HEK293 (cell line): ENCODE measurements around the gene NLK.
A peak's percentile ranks its signal among the peaks of the same experiment; 100 is the strongest.
"Not testable (repeated sequence)": the region's sequence is repeated elsewhere in the genome, so short reads cannot be mapped to it uniquely, and the experiment has no call there.

Experiments
- CTCF ChIA-PET: fragments of 350-600 bp; formaldehyde crosslinking; extraction: SDS; loops from one replicate; lab custom pipeline; 2021; ENCODE audit warnings: antibody characterized with exemption; lab: Yijun Ruan, JAX
- POLR2A ChIA-PET: fragments of 300-600 bp; formaldehyde crosslinking; extraction: SDS; loops from one replicate; lab custom pipeline; 2020; ENCODE audit warnings: antibody characterized with exemption, inconsistent platforms; lab: Yijun Ruan, JAX
- H3K27ac ChIP-seq: fragments of 200-500 bp; sonication (Bioruptor generic); 2 replicates; pipeline ENCODE4 v1.5.1; 2014; ENCODE audit warnings: low read depth, low read length, control low read depth, inconsistent platforms; ENCODE audit errors: extremely low read depth
- H3K36me3 ChIP-seq, 2 experiments: fragments of 200-500 bp in 1 of 2; sonication (Bioruptor generic) in 1 of 2; 1 replicate in 1 of 2; 2 replicates in 1 of 2; pipeline ENCODE4 v1.5.1; 2014 to 2017; ENCODE audit warnings: inconsistent platforms in 2 of 2, low read length in 2 of 2; ENCODE audit not compliant: control insufficient read depth in 2 of 2, insufficient read depth in 1 of 2
- H3K4me1 ChIP-seq: fragments of 200-500 bp; sonication (Bioruptor generic); 2 replicates; pipeline ENCODE4 v1.5.1; 2014; ENCODE audit warnings: mild to moderate bottlenecking, low read length, inconsistent platforms; ENCODE audit not compliant: control insufficient read depth, insufficient read depth
- H3K4me3 ChIP-seq: 2 replicates; pipeline ENCODE4 v1.5.1; 2011; ENCODE audit warnings: low read depth, mild to moderate bottlenecking, control low read depth, low read length, moderate library complexity
- H3K9me3 ChIP-seq: fragments of 200-500 bp; sonication (Bioruptor generic); 2 replicates; pipeline ENCODE4 v1.5.1; 2014; ENCODE audit warnings: low read depth, low read length, inconsistent platforms; ENCODE audit not compliant: control insufficient read depth, insufficient read depth
- IKZF3 ChIP-seq: fragments of 450-650 bp; IDR thresholded peaks from 2 replicates; pipeline ENCODE4 v1.5.0; 2018; ENCODE audit warnings: missing biosample characterization, mild to moderate bottlenecking, missing genetic modification characterization, moderate library complexity
- SCRT2 ChIP-seq: fragments of 450-650 bp; formaldehyde crosslinking; IDR thresholded peaks from 2 replicates; pipeline ENCODE4 v1.5.1; 2016; ENCODE audit warnings: missing biosample characterization, missing genetic modification characterization
- ZFHX2 ChIP-seq: fragments of 450-650 bp; formaldehyde crosslinking; conservative IDR thresholded peaks from 2 replicates; pipeline ENCODE4 v1.5.1; 2016; ENCODE audit warnings: missing biosample characterization, missing genetic modification characterization
- ZNF335 ChIP-seq: fragments of 450-650 bp; formaldehyde crosslinking; conservative IDR thresholded peaks from 2 replicates; pipeline ENCODE4 v1.5.1; 2016; ENCODE audit warnings: missing biosample characterization, missing genetic modification characterization
- ZNF366 ChIP-seq: fragments of 450-650 bp; formaldehyde crosslinking; conservative IDR thresholded peaks from 2 replicates; pipeline ENCODE4 v1.5.1; 2016; ENCODE audit warnings: missing biosample characterization, missing genetic modification characterization
- ZNF394 ChIP-seq: fragments of 450-650 bp; formaldehyde crosslinking; IDR thresholded peaks from 2 replicates; pipeline ENCODE4 v1.5.1; 2016; ENCODE audit warnings: missing biosample characterization, missing genetic modification characterization, mild to moderate bottlenecking, moderate library complexity, borderline replicate concordance
- ZNF529 ChIP-seq: fragments of 450-650 bp; formaldehyde crosslinking; IDR thresholded peaks from 2 replicates; pipeline ENCODE4 v1.5.1; 2017; ENCODE audit warnings: missing genetic modification characterization, missing biosample characterization; ENCODE audit not compliant: insufficient replicate concordance
- ZNF654 ChIP-seq: fragments of 450-650 bp; formaldehyde crosslinking; IDR thresholded peaks from 2 replicates; pipeline ENCODE4 v1.5.1; 2016; ENCODE audit warnings: low read depth, missing biosample characterization, missing genetic modification characterization
- ZNF660 ChIP-seq: fragments of 450-650 bp; IDR thresholded peaks from 2 replicates; pipeline ENCODE4 v1.5.1; 2018; ENCODE audit warnings: missing biosample characterization, mild to moderate bottlenecking, missing genetic modification characterization
- ZXDB ChIP-seq: fragments of 450-650 bp; formaldehyde crosslinking; IDR thresholded peaks from 2 replicates; pipeline ENCODE4 v1.5.1; 2016; ENCODE audit warnings: missing biosample characterization, missing genetic modification characterization
- TF ChIP-seq, protein P1 (sequence below): fragments of 450-650 bp; formaldehyde crosslinking; IDR thresholded peaks from 2 replicates; pipeline ENCODE4 v1.5.1; 2016; ENCODE audit warnings: missing biosample characterization, missing genetic modification characterization
- TF ChIP-seq, protein P2 (sequence below): fragments of 450-650 bp; formaldehyde crosslinking; conservative IDR thresholded peaks from 2 replicates; pipeline ENCODE4 v1.5.1; 2016; ENCODE audit warnings: low read depth, missing biosample characterization, missing genetic modification characterization
- TF ChIP-seq, protein P3 (sequence below): fragments of 450-650 bp; formaldehyde crosslinking; IDR thresholded peaks from 2 replicates; pipeline ENCODE4 v1.5.1; 2016; ENCODE audit warnings: missing biosample characterization, missing genetic modification characterization

NLK gene

DNA sequence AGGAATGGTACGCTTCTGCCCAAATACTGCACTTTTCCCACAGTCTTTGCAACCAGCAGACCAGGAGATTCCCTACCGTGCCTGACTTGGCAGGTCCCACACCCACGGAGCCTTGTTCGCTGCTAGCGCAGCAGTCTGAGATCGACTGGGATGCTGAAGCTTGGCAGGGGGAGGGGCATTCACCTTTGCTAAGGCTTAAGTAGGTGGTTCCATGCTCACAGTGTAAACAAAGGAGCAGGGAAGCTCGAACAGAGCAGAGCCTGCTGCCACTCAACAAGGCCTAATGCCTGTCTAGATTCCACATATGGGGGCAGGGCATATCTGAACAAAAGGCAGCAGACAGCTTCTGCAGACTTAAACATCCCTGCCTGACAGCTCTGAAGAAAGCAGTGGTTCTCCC lies 169.3 kb downstream of the NLK start:
- POLR2A ChIA-PET: no interaction called here
- TF ChIP-seq, protein P1, sequence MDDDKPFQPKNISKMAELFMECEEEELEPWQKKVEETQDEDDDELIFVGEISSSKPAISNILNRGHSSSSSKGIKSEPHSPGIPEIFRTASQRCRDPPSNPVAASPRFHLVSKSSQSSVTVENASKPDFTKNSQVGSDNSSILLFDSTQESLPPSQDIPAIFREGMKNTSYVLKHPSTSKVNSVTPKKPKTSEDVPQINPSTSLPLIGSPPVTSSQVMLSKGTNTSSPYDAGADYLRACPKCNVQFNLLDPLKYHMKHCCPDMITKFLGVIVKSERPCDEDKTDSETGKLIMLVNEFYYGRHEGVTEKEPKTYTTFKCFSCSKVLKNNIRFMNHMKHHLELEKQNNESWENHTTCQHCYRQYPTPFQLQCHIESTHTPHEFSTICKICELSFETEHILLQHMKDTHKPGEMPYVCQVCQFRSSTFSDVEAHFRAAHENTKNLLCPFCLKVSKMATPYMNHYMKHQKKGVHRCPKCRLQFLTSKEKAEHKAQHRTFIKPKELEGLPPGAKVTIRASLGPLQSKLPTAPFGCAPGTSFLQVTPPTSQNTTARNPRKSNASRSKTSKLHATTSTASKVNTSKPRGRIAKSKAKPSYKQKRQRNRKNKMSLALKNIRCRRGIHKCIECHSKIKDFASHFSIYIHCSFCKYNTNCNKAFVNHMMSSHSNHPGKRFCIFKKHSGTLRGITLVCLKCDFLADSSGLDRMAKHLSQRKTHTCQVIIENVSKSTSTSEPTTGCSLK (tag by site-specific recombination): no peak
- TF ChIP-seq, protein P2, sequence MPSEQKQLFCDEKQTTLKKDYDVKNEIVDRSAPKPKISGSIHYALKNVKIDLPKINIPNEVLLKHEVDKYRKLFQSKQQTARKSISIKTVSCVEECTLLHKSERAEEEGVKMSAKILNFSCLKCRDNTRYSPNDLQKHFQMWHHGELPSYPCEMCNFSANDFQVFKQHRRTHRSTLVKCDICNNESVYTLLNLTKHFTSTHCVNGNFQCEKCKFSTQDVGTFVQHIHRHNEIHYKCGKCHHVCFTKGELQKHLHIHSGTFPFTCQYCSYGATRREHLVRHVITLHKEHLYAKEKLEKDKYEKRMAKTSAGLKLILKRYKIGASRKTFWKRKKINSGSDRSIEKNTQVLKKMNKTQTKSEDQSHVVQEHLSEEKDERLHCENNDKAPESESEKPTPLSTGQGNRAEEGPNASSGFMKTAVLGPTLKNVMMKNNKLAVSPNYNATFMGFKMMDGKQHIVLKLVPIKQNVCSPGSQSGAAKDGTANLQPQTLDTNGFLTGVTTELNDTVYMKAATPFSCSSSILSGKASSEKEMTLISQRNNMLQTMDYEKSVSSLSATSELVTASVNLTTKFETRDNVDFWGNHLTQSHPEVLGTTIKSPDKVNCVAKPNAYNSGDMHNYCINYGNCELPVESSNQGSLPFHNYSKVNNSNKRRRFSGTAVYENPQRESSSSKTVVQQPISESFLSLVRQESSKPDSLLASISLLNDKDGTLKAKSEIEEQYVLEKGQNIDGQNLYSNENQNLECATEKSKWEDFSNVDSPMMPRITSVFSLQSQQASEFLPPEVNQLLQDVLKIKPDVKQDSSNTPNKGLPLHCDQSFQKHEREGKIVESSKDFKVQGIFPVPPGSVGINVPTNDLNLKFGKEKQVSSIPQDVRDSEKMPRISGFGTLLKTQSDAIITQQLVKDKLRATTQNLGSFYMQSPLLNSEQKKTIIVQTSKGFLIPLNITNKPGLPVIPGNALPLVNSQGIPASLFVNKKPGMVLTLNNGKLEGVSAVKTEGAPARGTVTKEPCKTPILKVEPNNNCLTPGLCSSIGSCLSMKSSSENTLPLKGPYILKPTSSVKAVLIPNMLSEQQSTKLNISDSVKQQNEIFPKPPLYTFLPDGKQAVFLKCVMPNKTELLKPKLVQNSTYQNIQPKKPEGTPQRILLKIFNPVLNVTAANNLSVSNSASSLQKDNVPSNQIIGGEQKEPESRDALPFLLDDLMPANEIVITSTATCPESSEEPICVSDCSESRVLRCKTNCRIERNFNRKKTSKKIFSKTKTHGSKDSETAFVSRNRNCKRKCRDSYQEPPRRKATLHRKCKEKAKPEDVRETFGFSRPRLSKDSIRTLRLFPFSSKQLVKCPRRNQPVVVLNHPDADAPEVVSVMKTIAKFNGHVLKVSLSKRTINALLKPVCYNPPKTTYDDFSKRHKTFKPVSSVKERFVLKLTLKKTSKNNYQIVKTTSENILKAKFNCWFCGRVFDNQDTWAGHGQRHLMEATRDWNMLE (tag by site-specific recombination): no peak
- no peak for TF ChIP-seq ZNF660 (tag by site-specific recombination)
- TF ChIP-seq, all 188 proteins: peak for 0
- CTCF ChIA-PET: interaction anchor here (0.5 kb wide), 1 partner anchor 18 kb away, joined by 3 read pairs; no protein-coding TSS in a partner anchor
- no peaks in the 10 kb centered on the region for H3K9me3 ChIP-seq
- no peaks in the 10 kb centered on the region; a peak in 1 of 3 replicates for H3K36me3 ChIP-seq
- no peak overlapping the region for H3K27ac ChIP-seq
- H3K4me1 ChIP-seq: no peaks in the 10 kb centered on the region
- no peak overlapping the region for H3K4me3 ChIP-seq

DNA sequence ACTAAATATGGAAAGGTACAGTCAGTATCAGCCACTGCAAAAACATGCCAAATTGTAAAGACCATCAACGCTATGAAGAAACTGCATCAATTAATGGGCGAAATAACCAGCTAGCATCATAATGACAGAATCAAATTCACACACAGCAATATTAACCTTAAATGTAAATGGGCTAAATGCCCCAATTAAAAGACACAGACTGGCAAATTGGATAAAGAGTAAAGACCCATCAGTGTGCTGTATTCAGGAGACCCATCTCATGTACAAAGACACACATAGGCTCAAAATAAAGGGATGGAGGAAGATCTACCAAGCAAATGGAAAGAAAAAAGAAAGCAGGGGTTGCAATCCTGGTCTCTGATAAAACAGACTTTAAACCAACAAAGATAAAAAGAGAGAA lies 171.1 kb downstream of the NLK start:
- CTCF ChIA-PET: interaction anchor here (1.6 kb wide), 1 partner anchor 22 kb away, joined by 5 read pairs; no protein-coding TSS in a partner anchor
- POLR2A ChIA-PET: not testable (repeated sequence)
- peak; percentile 77 for TF ChIP-seq ZNF529

DNA sequence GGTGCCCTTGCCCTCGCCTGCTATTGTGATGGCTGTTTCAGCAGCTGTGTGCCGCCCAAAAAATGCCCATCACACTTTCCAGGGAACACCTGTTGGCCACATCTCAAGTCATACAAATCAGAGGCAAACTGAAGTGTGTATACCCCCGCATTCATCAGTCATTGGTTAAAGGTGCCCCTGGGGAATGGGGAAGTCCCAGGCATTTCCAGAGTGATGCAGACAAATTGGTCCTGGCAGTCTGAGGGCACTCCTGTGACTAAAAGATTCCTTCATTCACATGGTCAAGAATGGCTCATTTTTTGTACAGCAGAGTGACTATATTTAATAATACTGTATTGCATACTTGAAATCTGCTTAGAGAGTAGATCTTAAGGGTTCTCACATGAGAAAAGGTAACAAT lies 173.6 kb downstream of the NLK start:
- Histone ChIP-seq H3K4me1 (no peaks in the 10 kb centered on the region), H3K4me3 (no peak overlapping the region), H3K36me3 (no peaks in the 10 kb centered on the region; a peak in 1 of 3 replicates), H3K27ac (no peak overlapping the region), H3K9me3 (no peaks in the 10 kb centered on the region)
- TF ChIP-seq SCRT2 (tag by site-specific recombination) (peak; percentile 31; the same call in 1 of the 2 replicates), ZXDB (tag by site-specific recombination) (no peak), ZFHX2 (tag by site-specific recombination) (no peak), ZNF366 (tag by site-specific recombination) (no peak), ZNF394 (tag by site-specific recombination) (no peak), ZNF654 (tag by site-specific recombination) (no peak), IKZF3 (tag by site-specific recombination) (no peak), ZNF335 (tag by site-specific recombination) (peak; percentile 51)
- TF ChIP-seq, protein P3, sequence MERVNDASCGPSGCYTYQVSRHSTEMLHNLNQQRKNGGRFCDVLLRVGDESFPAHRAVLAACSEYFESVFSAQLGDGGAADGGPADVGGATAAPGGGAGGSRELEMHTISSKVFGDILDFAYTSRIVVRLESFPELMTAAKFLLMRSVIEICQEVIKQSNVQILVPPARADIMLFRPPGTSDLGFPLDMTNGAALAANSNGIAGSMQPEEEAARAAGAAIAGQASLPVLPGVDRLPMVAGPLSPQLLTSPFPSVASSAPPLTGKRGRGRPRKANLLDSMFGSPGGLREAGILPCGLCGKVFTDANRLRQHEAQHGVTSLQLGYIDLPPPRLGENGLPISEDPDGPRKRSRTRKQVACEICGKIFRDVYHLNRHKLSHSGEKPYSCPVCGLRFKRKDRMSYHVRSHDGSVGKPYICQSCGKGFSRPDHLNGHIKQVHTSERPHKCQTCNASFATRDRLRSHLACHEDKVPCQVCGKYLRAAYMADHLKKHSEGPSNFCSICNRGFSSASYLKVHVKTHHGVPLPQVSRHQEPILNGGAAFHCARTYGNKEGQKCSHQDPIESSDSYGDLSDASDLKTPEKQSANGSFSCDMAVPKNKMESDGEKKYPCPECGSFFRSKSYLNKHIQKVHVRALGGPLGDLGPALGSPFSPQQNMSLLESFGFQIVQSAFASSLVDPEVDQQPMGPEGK: no peak
- ChIA-PET CTCF (no interaction called here), POLR2A (no interaction called here)

More for the DNA sequence above, 171.1 kb downstream of the NLK start:
- not testable (repeated sequence) for H3K27ac ChIP-seq, H3K4me1 ChIP-seq, H3K4me3 ChIP-seq, H3K36me3 ChIP-seq, H3K9me3 ChIP-seq
